Ishikawa (cell line): ENCODE measurements around the gene UBE2C.

ENCODE experiments used
- CEBPB ChIP-seq: IDR thresholded peaks from 2 replicates; pipeline ENCODE4 v1.6.1; 2012
- CREB1 ChIP-seq: IDR thresholded peaks from 2 replicates; pipeline ENCODE4 v1.6.1; 2012; ENCODE audit warnings: low read depth
- EGR1 ChIP-seq: IDR thresholded peaks from 2 replicates; pipeline ENCODE4 v1.6.1; 2012
- EP300 ChIP-seq: IDR thresholded peaks from 2 replicates; pipeline ENCODE4 v1.6.1; 2012; ENCODE audit warnings: borderline replicate concordance
- FOXM1 ChIP-seq: IDR thresholded peaks from 2 replicates; pipeline ENCODE4 v1.6.1; 2012; ENCODE audit warnings: low read depth, borderline replicate concordance
- NFIC ChIP-seq: IDR thresholded peaks from 2 replicates; pipeline ENCODE4 v1.6.1; 2012
- RAD21 ChIP-seq: IDR thresholded peaks from 2 replicates; pipeline ENCODE4 v1.6.1; 2012; ENCODE audit warnings: low read depth
- TAF1 ChIP-seq: IDR thresholded peaks from 2 replicates; pipeline ENCODE4 v1.6.1; 2012; ENCODE audit warnings: low read depth, mild to moderate bottlenecking
- TCF12 ChIP-seq: IDR thresholded peaks from 2 replicates; pipeline ENCODE4 v1.6.1; 2012; ENCODE audit warnings: low read depth
- TEAD4 ChIP-seq: IDR thresholded peaks from 2 replicates; pipeline ENCODE4 v1.6.1; 2012
- YY1 ChIP-seq: IDR thresholded peaks from 2 replicates; pipeline ENCODE4 v1.6.1; 2012; ENCODE audit warnings: low read depth
- ZBTB7A ChIP-seq: IDR thresholded peaks from 2 replicates; pipeline ENCODE4 v1.6.1; 2012; ENCODE audit warnings: low read depth
- TF ChIP-seq, protein P1 (sequence below): IDR thresholded peaks from 2 replicates; pipeline ENCODE4 v1.6.1; 2012; ENCODE audit warnings: low read depth, mild to moderate bottlenecking
- TF ChIP-seq, protein P2 (sequence below): IDR thresholded peaks from 2 replicates; pipeline ENCODE4 v1.6.1; 2012
- TF ChIP-seq, protein P3 (sequence below): IDR thresholded peaks from 2 replicates; pipeline ENCODE4 v1.6.1; 2012

Gene UBE2C

DNA sequence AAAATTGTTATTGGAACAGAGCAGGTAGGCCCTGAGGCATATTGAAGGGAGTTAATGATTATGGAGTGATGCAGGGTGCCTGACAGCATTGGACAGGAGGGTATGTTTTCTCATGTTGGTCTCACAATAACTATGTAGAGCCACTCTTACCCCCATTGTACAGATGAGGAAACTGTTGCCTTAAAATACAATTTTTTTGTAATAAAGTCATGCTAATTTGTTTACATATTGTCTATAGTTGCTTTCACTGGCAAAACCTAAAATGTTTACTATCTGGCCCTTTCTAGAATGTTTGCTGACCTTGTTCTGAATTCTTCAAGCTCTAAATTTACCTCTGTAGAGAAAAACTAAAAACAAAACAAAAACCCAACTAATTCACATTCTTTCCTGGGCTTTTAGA, 39.1 kb downstream of the UBE2C start:
- no peak for TF ChIP-seq TCF12
- no peak for TF ChIP-seq ZBTB7A
- TF ChIP-seq, protein P1, sequence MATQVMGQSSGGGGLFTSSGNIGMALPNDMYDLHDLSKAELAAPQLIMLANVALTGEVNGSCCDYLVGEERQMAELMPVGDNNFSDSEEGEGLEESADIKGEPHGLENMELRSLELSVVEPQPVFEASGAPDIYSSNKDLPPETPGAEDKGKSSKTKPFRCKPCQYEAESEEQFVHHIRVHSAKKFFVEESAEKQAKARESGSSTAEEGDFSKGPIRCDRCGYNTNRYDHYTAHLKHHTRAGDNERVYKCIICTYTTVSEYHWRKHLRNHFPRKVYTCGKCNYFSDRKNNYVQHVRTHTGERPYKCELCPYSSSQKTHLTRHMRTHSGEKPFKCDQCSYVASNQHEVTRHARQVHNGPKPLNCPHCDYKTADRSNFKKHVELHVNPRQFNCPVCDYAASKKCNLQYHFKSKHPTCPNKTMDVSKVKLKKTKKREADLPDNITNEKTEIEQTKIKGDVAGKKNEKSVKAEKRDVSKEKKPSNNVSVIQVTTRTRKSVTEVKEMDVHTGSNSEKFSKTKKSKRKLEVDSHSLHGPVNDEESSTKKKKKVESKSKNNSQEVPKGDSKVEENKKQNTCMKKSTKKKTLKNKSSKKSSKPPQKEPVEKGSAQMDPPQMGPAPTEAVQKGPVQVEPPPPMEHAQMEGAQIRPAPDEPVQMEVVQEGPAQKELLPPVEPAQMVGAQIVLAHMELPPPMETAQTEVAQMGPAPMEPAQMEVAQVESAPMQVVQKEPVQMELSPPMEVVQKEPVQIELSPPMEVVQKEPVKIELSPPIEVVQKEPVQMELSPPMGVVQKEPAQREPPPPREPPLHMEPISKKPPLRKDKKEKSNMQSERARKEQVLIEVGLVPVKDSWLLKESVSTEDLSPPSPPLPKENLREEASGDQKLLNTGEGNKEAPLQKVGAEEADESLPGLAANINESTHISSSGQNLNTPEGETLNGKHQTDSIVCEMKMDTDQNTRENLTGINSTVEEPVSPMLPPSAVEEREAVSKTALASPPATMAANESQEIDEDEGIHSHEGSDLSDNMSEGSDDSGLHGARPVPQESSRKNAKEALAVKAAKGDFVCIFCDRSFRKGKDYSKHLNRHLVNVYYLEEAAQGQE: no peak
- TF ChIP-seq YY1: no peak
- TF ChIP-seq, protein P2, sequence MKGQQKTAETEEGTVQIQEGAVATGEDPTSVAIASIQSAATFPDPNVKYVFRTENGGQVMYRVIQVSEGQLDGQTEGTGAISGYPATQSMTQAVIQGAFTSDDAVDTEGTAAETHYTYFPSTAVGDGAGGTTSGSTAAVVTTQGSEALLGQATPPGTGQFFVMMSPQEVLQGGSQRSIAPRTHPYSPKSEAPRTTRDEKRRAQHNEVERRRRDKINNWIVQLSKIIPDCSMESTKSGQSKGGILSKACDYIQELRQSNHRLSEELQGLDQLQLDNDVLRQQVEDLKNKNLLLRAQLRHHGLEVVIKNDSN: no peak
- no peak for TF ChIP-seq CEBPB
- TF ChIP-seq TAF1: no peak
- TF ChIP-seq TEAD4: no peak
- TF ChIP-seq NFIC: no peak
- TF ChIP-seq, protein P3, sequence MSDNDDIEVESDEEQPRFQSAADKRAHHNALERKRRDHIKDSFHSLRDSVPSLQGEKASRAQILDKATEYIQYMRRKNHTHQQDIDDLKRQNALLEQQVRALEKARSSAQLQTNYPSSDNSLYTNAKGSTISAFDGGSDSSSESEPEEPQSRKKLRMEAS: no peak
- TF ChIP-seq CREB1: no peak

DNA sequence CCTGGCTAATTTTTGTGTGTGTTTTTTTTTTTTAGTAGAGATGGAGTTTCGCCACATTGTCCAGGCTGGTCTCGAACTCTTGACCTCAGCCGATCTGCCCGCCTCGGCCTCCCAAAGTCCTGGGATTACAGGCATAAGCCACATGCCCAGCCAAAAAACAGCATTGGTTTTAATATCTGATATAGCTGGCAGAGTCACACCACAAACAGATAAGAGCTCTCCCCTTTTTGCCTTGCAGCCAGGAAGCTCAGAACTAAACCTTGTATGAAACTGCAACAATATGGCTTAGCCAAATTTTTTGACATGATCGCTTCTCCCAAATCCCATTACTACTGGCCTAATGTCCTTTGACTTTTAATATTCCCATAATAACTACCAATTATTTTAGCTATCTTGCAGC, 39.9 kb downstream of the UBE2C start:
- TF ChIP-seq ZBTB7A: no peak
- no peak for TF ChIP-seq CEBPB
- no peak for TF ChIP-seq FOXM1
- no peak for TF ChIP-seq EGR1
- no peak for TF ChIP-seq TAF1
- no peak for TF ChIP-seq NFIC
- no peak for TF ChIP-seq TCF12
- no peak for TF ChIP-seq YY1
- TF ChIP-seq, protein P2: no peak
- TF ChIP-seq, protein P1: no peak
- no peak for TF ChIP-seq RAD21
- no peak for TF ChIP-seq EP300
- TF ChIP-seq TEAD4: no peak
- TF ChIP-seq CREB1: no peak
- TF ChIP-seq, protein P3: no peak

DNA sequence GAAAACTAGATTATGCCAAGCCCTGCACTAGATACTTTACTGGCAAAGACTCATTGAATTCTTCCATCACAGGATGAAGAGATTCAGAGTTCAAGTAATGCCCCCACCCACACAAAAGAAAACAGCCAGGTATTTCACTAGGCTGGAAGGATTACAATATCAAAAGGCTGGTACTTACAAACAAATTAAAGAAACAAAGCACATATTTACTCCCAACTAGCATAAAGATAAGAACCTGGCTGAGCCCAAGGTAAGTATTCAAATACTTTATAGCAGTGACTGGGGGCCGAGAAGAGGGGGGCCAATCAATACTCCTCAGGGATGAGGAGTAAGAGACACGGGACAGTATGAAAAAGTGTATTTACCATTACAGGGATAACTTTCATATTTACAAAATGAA, 41.0 kb downstream of the UBE2C start:
- TF ChIP-seq YY1 (no peak), CREB1 (no peak), CEBPB (no peak), NFIC (no peak), TEAD4 (no peak), TCF12 (no peak), ZBTB7A (no peak), RAD21 (no peak), FOXM1 (no peak), EGR1 (no peak), TAF1 (no peak), EP300 (no peak)
- TF ChIP-seq, protein P2: no peak
- TF ChIP-seq, protein P1: no peak
- TF ChIP-seq, protein P3: no peak
